GDM1 (cell line): ENCODE data around the gene BAIAP2.

Experiments used
- DNase-seq: peaks from one replicate; lab custom pipeline; 2025; lab: John Stamatoyannopoulos, UW

The BAIAP2 gene

DNA sequence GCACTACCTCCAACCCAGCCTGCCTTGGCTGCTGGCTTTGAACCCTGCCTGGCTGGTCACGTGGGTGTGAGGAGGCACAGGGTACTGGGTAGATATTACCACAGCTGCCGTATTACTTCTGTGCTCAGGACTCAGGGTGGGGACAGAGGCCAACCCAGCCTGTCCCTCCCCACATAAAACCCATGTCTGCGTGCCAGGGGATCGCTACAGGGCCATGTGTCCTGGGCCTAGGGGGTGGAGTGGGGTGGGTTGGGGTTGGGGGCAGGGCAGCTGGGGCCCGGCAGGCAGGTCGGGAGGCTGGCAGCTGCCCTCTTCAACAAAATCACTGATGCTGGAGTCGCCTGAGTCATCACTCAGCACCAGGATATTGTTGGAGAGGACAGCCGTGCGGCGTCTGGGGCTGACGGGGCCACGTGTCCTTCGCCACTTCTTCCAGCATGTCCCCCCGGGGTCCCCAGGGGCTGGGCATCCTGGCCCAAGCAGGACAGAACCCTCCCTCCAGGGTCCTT lies 90.7 kb downstream of the BAIAP2 start:
- DNase-seq, result no peak

DNA sequence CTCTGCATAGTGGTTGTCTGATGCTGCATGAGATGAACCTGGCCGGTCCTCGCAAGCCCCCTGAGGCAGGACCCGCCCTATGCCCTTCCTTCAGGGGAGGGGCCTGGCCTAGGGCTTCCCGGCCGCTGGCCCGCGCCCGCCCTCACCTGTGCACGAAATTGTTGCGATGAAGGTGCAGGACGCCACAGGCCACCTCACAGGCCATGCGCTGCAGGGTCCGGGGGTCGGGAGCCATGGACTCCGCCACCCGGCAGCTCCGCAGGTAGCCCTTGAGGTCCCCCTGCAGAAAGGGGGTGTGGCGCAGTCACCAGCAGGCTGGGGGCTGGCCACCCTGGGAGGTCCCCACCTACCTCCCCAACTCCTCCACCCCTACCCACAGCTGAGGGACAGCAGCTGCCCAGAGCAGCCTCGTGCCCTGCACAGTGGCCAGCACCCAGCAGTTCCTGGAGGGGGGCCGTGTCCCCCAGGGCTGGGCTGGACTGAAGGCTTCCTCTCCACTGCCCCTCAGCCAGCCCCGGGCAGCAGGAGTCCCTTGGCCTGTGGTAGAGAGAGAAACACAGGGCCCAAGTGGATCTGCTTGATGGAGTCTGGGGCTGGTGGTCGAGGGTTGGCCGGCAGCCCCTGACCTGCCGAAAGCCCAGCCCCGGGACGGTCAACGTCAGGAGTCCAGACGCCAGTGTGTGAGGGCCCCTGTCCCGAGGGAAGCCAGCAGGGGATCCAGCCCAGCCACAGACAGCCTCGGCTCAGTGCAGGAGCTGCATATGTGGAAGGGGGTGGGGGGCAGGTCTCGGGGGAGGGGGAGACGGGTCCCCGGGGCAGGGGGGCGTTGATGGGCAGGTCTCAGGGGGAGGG lies 91.6 kb downstream of the BAIAP2 start:
- DNase-seq, result no peak

DNA sequence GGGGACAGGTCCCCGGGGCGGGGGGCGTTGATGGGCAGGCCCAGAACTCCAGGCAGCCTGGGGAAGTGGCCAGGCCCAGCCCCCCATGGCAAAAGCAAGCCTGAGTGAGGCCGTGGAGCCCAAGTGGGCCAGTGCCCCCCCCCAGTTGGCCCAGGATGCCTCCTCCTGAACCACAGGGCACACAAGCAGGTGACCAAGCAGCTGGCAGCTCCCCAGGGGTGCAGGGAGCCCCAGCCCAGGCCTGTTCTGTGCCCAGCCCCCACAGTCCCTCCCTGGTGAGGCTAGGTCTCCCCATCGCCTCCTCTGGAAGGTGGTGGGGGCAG lies 92.1 kb downstream of the BAIAP2 start:
- DNase-seq, result no peak

DNA sequence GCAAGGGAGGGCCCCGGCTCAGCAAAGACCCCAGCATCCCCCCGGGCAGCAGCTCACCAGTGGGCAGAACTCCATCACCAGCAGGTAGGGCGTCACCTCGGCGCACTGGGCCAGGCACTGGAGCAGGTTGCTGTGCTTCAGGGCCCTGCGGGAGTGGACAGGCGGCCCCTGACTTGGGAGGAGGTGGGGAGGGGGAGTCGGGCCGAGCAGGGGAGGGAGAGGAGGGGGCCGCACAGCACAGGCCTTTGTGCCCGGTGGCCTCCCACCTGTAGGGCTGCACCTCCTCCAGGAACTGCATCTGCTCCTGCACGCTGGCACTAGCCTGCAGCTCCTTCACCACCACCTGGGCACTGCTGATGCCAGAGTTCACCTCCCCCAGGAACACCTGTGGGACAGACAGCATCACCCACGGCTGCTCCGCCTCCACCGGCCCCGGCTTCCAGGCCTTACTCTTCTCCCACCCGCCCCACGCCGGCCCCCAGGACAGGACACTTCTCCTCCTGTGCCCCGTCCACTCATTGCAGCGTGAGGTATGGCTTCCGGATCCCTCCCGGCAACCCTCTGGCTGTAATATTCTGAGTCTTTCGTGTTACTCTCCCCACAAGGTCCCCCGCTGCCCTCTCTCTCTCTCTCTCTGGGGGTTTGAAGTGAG lies 92.7 kb downstream of the BAIAP2 start:
- DNase-seq, result no peak

DNA sequence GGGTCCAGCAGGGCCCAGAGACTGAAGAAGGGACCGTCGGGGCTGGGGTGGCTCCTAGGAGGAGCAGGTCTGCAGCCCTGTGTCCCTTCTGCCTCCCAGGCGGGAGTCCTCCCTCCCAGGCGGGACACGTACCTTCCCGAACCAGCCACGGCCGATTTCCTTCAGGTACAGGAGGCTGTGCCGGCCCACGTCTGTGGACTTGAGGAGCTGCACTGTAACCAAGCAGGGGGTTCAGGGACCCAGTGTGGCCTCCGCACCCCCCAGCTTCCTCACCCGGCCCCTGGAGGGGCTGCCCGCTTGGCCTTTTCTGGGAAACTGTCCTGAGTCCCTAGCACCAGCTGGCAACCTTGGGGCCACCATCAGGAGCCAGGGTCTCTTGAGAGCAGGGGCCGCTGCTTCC lies 93.4 kb downstream of the BAIAP2 start:
- no peak for DNase-seq

DNA sequence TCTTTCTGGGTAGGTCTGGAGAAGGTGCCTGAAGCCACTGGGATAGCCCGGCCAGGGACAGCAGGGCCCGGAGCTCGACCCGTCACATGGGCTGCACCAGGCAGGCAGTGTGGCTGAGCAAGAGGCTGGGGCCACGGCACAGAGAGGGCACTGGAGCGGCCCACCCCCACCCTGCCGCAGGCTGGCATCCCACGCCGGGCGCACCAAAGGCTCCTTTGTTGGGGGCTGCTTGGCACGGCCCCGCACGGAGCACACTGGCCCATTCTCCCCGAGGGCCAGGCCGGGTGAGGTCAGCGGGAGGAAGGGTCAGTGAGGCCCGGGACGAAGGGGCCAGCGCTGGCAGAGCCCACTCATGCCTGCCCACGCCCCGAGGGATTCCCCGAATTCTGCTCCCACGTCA lies 93.8 kb downstream of the BAIAP2 start:
- DNase-seq, result no peak

DNA sequence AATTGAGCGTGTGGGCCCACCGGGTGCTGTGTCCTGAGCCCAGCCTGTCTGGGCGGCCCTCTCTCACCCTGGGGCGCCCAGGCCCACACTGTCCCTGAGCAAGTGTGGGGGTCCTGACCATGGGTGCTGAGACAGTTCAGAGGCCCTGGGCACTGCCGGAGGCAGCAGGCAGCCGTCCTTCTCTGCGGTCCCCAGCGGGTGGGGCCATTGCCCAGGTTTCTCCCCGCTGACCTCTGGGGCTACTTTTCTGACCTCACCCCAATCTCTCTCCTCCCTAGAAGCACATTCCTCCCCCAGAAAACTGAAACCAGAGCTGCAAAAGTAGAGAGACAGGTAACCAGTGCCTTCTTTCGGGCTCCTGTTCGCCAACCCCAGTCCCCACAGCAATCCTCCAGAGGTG lies 94.3 kb downstream of the BAIAP2 start:
- DNase-seq, result no peak

DNA sequence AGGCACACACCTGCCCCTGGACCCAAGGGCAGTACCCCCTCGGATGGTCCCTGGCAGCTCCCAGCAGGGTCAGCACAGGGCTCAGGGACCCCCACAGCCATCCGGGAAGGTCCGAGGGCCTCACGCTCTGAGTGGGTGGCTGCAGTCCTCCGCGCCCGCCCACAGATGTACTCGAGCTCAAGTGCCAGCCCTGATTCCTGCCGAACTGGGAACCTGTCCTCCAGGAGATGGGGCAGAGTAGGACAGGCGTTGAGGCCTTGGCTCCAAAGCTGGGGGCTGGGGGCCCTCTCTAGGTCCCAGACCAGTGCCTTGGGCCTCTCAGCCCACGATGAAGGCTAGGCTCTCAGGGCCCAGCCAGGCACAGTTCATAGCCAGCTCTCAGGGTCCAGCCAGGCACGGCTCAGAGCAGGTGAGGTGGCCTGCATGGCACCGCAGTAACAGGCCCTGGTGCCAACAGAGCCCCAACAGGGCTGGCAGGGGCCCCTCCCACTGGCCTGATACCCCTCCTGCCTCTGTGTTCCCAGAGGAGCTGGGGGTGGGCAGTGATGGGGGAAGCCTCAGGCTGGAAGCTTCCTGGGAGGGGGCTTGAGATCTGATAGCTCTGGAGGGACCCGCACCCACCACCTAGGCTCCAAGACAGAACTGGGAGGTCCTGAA lies 94.9 kb downstream of the BAIAP2 start:
- no peak for DNase-seq

DNA sequence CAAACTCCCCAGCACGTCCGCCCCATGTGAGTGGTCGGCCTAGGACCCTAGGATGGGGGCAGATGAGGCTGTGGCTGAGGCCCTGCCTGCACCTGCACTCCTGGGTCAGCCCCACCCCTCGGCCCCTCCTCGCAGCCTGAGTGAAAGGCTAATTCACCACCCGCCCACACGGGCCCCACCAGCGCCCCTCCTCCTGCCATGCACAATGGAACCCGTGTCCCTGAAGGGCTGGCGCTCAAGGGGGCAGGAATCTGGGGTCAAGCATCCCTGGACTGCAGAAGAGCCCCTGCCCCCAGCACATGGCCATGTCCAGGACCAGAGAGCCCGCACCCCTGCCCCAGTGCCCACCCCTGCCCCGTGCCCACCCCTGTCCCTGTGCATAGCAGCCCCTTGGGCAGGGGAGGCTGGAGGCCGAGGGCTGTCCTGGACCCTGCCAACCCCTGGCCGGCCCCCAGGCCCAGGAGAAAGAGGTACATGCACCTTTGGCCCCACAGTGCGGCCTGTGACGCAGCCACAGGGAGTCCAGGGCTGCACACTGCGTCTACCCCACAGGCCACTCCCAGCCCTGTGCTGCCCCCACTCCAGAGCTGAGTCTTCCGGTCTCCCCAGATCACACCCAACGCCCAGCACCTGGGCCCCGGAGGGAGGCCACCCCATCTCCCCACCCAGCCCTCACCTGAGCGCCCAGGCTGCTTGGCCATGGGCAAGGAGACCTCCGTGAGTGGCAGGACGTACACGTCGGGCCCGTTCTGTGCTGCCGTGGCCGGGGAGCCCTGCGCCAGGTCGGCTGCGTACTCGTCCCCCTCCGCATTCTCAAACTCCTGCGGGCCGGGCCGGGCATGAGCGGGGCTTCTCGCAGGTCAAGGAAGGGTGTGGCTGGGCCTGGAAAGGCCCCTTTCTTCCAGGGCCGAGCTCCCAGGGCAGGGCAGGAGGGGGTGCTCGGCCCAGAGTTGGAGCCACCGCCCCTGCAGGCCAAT lies 95.7 kb downstream of the BAIAP2 start:
- no peak for DNase-seq

DNA sequence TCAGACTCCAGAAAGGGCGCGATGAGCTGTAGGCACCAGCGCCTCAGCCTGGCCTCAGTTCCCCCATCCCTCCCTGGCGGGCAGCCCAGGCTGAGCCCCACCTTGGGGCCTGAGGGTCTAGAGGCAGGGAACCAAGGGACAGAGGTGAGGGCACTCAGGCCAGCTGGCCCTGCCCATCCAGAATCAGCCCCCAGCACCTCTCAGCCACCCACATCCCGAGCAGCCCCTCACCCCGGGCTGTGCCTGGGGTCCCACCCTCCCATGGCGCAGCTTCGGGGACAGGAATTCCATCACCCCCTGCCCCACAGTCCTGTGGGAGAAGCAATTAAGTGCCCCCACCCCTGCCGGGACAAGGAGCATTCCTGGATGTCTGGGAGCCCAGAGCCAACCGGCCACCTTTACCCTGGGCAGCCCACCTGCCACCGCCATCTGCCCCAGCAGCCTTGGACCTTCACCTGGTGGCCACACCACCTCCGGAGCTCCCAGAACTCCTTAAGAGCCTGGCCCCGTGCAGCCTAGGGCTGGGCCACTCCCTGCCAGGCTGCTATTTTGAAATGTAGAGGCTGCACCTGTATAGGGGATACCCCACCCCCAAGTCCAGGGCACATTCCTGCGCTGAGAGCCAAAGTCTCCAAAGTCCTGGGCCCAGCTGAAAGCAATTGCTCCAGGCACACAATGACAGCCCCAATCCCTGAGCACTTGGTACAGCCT lies 96.7 kb downstream of the BAIAP2 start:
- DNase-seq, result no peak

DNA sequence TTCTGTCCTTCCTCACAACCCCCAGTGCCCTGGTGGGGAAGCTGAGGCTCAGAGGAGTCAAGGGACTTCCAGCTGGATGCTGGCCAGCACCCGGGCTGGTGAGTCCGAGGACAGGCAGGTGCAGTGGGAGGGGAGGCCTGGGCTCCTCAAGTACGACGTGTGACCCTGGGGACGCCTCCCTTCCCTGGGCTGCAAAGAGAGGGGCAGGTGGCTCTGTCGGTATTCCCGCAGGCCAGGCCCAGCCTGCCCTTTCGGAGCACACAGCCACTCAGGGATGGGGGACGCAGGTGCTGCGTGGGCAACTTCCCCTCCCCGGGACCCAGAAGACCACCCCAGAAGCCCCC lies 97.2 kb downstream of the BAIAP2 start:
- DNase-seq, result no peak

DNA sequence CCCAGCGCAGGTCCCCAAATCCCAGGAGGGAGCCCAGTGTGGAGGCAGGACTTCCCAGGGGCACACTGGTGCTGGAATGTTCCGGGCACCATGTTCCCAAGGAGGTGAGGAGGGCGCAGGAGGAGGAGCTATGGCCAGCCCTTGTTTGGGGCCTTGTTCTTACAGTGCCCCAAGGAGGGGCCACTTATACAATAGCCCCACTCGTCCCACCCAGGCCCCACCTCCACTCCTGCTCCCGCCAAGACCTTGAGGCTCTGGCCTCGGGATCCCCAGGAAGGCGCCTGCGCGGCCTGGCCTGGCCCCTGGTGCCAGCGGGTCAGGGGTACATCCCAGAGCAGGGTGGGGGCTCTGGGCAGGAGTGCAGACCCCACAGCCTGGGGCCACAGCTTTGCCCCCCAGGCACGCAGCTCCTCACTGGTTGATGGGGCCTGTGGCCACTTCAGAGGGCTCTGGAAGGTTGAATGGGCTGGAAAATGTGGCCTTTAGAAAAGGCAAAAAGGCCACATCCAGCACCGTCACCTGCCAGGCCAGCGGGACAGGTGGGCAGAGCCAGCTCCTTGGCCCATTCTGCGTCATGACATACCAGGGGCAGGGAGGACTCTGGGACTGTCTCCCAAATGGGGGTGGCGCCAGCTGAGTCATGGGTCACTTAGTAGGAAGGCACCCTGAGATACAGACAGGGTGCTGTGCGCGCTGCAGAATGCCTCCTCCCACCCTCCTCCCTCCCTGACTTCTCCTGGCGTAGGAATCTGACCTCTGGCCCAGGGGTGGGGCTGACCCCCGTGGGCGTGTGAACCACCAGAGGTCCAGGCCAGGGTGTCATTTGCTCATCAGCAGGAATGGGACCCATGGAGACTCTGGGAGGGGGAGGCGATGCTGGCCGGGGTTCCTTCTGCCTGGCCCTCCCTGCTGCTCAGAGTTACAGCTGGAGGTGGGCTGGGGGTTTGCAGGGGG lies 98.1 kb downstream of the BAIAP2 start:
- no peak for DNase-seq

DNA sequence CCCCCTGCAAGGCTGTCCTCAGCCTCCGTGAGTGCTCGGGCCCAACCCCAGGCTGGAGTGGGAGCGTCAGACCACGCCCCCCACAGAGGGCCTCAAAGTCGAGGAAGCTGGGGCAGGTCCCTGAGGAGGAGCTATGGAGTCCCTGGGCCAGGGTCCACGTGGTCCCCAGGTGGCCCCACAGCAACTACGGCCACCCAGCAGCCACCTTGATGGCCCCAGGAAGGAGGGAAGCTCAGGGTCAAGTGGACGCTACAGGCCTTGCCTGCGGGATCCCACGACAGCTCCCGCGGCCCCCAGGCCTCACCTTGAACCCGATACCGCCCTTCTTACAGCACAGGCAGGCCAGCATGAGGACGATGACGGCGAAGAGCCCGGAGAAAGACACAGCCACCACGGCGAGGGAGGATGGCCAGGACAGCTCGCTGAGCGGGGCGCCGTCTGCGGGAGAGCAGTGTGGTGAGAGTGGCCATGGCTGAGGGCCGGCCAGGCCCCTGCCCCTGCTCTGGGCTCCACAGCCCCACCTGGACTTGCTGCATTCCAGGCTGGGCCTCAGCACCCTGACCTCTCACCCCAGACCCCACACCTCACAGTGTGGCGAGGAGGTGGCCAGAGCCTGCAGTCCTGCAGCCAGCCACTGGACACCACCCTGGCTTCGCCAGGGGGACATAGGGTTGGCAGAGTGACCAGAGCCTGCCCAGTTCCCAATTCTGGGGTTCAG lies 99.3 kb downstream of the BAIAP2 start:
- DNase-seq, result no peak

DNA sequence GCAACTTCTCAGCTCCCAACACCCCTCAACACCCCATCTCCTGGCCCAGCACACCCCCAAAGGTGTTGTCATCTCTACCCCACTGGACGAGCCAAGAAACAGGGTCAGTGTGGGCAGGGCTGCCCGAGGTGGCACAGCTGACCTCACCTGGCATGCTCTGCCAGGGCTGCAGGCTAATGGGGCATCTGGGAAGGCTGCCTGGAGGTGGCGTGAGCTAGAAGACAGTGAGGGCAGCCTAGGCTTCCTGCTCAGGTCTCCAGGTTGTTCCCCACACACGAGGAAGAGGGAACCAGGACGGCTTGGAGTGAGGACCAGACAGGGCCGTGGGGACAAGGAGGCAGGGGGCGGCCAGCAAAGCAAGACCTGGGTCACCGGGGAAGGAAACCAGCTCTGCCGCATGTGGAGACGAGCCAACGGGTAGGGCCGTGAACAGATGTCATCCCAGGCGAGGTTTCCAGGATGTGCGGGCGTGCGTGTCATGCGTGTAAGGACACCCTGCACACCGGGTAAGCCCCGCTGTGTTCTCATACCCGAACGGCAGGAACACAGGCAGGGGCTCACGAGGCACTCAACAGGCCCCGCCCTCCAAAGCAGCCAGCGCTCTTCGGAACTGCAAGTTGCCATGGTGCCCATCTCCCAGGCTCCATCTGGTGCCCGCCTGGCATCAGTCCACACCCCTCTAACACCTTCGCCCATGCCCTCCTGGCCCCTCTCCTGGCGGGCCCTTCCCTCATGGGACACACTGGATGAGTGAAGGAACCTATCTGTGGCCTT lies 100.7 kb downstream of the BAIAP2 start:
- DNase-seq, result no peak

DNA sequence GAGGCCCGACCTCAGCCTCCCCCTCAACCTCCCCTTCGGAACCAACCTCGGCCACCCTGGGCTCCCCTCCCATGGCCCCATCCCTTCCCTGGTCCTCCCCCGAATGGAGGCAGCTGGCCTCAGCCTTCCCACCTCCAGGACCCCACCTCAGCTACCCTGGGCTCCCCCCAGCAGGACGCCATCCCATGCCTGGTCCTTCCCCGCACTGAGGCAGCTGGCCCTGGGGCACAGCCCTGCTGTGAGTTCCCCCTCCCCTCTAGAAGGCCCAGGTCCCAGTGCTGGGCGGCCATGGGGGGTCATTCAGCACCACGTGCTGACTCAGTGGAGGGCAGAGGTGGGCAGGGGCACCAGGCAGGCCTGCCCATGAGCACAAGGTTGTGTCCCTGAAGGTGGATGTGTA lies 101.4 kb downstream of the BAIAP2 start:
- DNase-seq, result no peak

DNA sequence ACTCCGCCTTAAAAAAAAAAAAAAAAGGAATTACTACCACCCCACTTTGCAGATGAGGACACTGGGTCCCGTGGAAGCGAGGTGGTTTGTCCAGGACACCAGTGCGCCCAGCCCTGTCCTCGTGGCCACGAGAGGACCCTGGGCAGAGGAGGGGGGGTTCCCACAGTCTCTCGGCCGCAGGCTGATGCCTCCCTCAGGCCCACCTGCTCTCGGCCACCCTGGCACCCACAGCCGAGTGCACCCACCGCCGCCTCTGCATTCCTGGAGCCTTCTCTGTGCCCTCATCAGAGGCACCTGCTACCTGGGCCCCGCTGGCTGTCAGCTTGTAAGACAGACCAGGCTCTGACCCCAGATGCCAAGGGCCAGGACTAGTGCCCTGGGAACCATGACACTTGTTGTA lies 102.3 kb downstream of the BAIAP2 start:
- no peak for DNase-seq

DNA sequence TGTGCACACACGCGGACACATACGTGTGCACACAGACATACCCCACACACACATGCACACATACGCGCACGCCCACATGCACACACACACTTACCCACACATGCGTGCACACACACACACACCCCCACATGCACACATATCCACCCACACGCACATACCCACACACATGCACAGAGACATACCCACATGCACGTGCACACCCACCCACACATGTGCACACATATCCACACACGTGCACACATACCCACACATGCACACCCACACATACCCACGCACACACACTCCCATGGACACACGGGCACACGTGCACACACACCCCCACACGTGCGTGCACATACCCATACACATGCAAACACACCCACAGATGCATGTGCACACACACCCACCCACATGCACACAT lies 103.1 kb downstream of the BAIAP2 start:
- no peak for DNase-seq

DNA sequence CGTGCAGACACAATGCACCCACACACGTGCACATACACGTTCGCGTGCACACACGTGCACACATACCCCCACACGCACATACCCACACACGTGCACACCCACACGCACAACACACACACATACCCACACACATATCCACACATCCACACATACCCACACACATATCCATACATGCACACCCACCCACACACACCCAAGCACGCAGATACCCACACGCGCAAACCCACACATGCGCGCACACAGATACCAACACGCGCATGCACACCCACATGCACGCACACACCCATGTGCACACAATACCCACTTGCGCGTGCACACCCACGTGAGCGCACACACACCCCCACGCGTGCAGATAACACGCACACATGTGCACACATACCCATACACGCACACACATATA lies 103.5 kb downstream of the BAIAP2 start:
- DNase-seq, result no peak

DNA sequence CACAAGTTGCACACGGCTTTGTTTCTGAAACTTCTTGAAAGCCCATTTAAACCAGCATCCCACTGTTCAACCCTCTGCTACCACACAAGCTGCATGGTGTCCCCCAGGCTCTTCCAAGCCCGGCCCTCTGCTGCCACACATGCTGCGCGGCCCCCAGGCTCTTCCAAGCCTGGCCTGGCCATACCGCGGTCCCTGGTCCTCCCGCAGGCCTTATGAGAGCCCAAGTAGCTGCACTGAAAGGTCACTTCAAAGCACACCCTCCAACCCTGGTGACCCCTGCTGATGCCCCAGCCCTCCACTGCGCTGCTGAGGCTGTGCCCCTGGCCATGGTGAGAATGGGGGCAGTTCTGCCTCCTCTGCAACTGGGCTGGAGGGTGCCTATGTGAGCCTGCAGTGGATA lies 104.5 kb downstream of the BAIAP2 start:
- no peak for DNase-seq
